NCI-H2196 (cell line): Measurements from ENCODE around the gene NDRG3.
"Not testable (repeated sequence)": the region's sequence is repeated elsewhere in the genome, so short reads cannot be mapped to it uniquely, and the experiment has no call there.

ENCODE experiments used
- DNase-seq: peaks from one replicate; lab custom pipeline; 2025; ENCODE audit not compliant: unreplicated experiment; lab: John Stamatoyannopoulos, UW

The NDRG3 gene

GRCh38 chr20:36695467-36695866 is 50.4 kb downstream of the NDRG3 start:
- not testable (repeated sequence) for DNase-seq

- no peak for DNase-seq
Observed at GRCh38 chr20:36688630-36689029, 57.3 kb downstream of the NDRG3 start.

GRCh38 chr20:36687850-36688249 is 58.0 kb downstream of the NDRG3 start:
- no peak for DNase-seq

- DNase-seq: no peak
Observed at GRCh38 chr20:36686944-36687343, 58.9 kb downstream of the NDRG3 start.

GRCh38 chr20:36686504-36686903 is 59.4 kb downstream of the NDRG3 start:
- DNase-seq: no peak

GRCh38 chr20:36684747-36685146 is 61.1 kb downstream of the NDRG3 start:
- DNase-seq: no peak

GRCh38 chr20:36682311-36682710 is 63.6 kb downstream of the NDRG3 start:
- DNase-seq: no peak

GRCh38 chr20:36677422-36677771 is 68.5 kb downstream of the NDRG3 start:
- DNase-seq: no peak

GRCh38 chr20:36676701-36677421 is 69.0 kb downstream of the NDRG3 start:
- no peak for DNase-seq

- DNase-seq: not testable (repeated sequence)
Observed at GRCh38 chr20:36675545-36675944, 70.3 kb downstream of the NDRG3 start.

GRCh38 chr20:36672991-36673390 is 72.9 kb downstream of the NDRG3 start:
- no peak for DNase-seq

- DNase-seq: no peak
Observed at GRCh38 chr20:36670665-36671357, 75.1 kb downstream of the NDRG3 start.

GRCh38 chr20:36666181-36666740 is 79.6 kb downstream of the NDRG3 start:
- no peak for DNase-seq

- DNase-seq: no peak
Observed at GRCh38 chr20:36663031-36663430, 82.9 kb downstream of the NDRG3 start.

GRCh38 chr20:36658300-36658699 is 87.6 kb downstream of the NDRG3 start:
- no peak for DNase-seq

- DNase-seq: no peak
Observed at GRCh38 chr20:36656733-36657132, 89.2 kb downstream of the NDRG3 start.

- DNase-seq: no peak
Observed at GRCh38 chr20:36655004-36655403, 90.9 kb downstream of the NDRG3 start.

GRCh38 chr20:36654506-36654905 is 91.4 kb downstream of the NDRG3 start:
- no peak for DNase-seq

- DNase-seq: no peak
Observed at GRCh38 chr20:36653456-36653855, 92.4 kb downstream of the NDRG3 start.

- DNase-seq: no peak
Observed at GRCh38 chr20:36647196-36648121, 98.4 kb downstream of the NDRG3 start.

- no peak for DNase-seq
Observed at GRCh38 chr20:36646678-36647077, 99.2 kb downstream of the NDRG3 start.
